Keratinocyte (primary cell): ENCODE results near the gene GLS. TPM values are rescaled to one million over a fixed set of nuclear protein-coding genes. Genes with fewer than 3 reads are reported as not detected.

Experiments used
- DNase-seq: peaks from one replicate; pipeline ENCODE4 v3.0.0-alpha.2; 2011; ENCODE audit warnings: low read depth, missing footprints, low spot score
- FAIRE-seq: peaks from 2 replicates; lab custom pipeline; 2011; peaks lifted over from hg19 to GRCh38; lab: Jason Lieb, UNC
- H2AFZ ChIP-seq: 2 replicates; pipeline ENCODE4 v1.6.0; 2012; ENCODE audit warnings: low read length, control low read depth, inconsistent platforms; ENCODE audit not compliant: control insufficient read depth
- H3K27ac ChIP-seq: 2 replicates; pipeline ENCODE4 v1.5.1; 2011; ENCODE audit warnings: low read length; ENCODE audit not compliant: control insufficient read depth, insufficient read depth
- H3K27me3 ChIP-seq: 3 replicates; pipeline ENCODE4 v1.6.0; 2011; ENCODE audit warnings: low read length; ENCODE audit not compliant: control insufficient read depth, insufficient read depth; ENCODE audit errors: extremely low read depth
- H3K36me3 ChIP-seq, 2 experiments: 2 replicates in 1 of 2; 3 replicates in 1 of 2; pipeline ENCODE4 v1.5.1; 2011; ENCODE audit warnings: low read length in 2 of 2, mild to moderate bottlenecking in 1 of 2; ENCODE audit not compliant: control insufficient read depth in 2 of 2, insufficient read depth in 2 of 2; ENCODE audit errors: extremely low read depth in 1 of 2
- H3K4me1 ChIP-seq: 3 replicates; pipeline ENCODE4 v1.5.1; 2011; ENCODE audit warnings: low read length; ENCODE audit not compliant: control insufficient read depth, insufficient read depth; ENCODE audit errors: extremely low read depth
- H3K4me2 ChIP-seq: 3 replicates; pipeline ENCODE4 v1.6.0; 2011; ENCODE audit warnings: low read depth, low read length; ENCODE audit not compliant: control insufficient read depth, insufficient read depth; ENCODE audit errors: extremely low read depth
- H3K4me3 ChIP-seq, 3 experiments: fragments of 200-600 bp in 1 of 3; sonication (generic) in 1 of 3; 2 replicates in 2 of 3; 3 replicates in 1 of 3; pipeline ENCODE4 v1.5.1; 2011 to 2016; ENCODE audit warnings: low read length in 3 of 3, mild to moderate bottlenecking in 3 of 3, control low read depth in 2 of 3, inconsistent platforms in 1 of 3, low read depth in 1 of 3, mixed read lengths in 1 of 3, mixed run types in 1 of 3, moderate library complexity in 1 of 3; ENCODE audit not compliant: control insufficient read depth in 2 of 3, insufficient read depth in 2 of 3; ENCODE audit errors: extremely low read depth in 1 of 3
- H3K79me2 ChIP-seq: 2 replicates; pipeline ENCODE4 v1.6.0; 2012; ENCODE audit warnings: low read length; ENCODE audit not compliant: control insufficient read depth, insufficient read depth
- H3K9ac ChIP-seq: 3 replicates; pipeline ENCODE4 v1.6.0; 2011; ENCODE audit warnings: low read length; ENCODE audit not compliant: control insufficient read depth, insufficient read depth; ENCODE audit errors: extremely low read depth
- H3K9me1 ChIP-seq: 3 replicates; pipeline ENCODE4 v1.6.0; 2011; ENCODE audit warnings: low read length; ENCODE audit not compliant: control insufficient read depth, insufficient read depth; ENCODE audit errors: extremely low read depth
- H3K9me3 ChIP-seq: 2 replicates; pipeline ENCODE4 v1.5.1; 2012; ENCODE audit warnings: low read depth, low read length; ENCODE audit not compliant: control insufficient read depth
- H4K20me1 ChIP-seq: 3 replicates; pipeline ENCODE4 v1.6.0; 2011; ENCODE audit warnings: low read length; ENCODE audit not compliant: control insufficient read depth, insufficient read depth; ENCODE audit errors: extremely low read depth
- CTCF ChIP-seq, 3 experiments: IDR thresholded peaks in 1 of 3; conservative IDR thresholded peaks in 1 of 3; optimal IDR thresholded peaks in 1 of 3; 2 replicates in 2 of 3; 3 replicates in 1 of 3; pipeline versions ENCODE3 to v1.5.1; 2011; ENCODE audit warnings: low read length in 3 of 3, mild to moderate bottlenecking in 3 of 3, moderate library complexity in 2 of 3, control low read depth in 1 of 3, inconsistent platforms in 1 of 3; ENCODE audit not compliant: insufficient read depth in 2 of 3; ENCODE audit errors: extremely low read depth in 1 of 3
- EZH2 ChIP-seq: IDR thresholded peaks from one replicate; pipeline ENCODE4 v1.6.1; 2012; ENCODE audit warnings: inconsistent platforms, mild to moderate bottlenecking, low read length, moderate library complexity
- dilution Hi-C: fragments of 300-500 bp; cut with MboI; formaldehyde crosslinking; loops from one replicate; pipeline ENCODE4 v1.7.0; 2020; ENCODE audit warnings: low sequenced_read_pairs; ENCODE audit not compliant: extremely low pct_ligation_motif_present
- polyA plus RNA-seq, 5 experiments: library from polyadenylated mRNA; depleted of rRNA in 3 of 5; stranded (reverse) in 3 of 5; stranded (forward) in 1 of 5; unstranded in 1 of 5; fragments of >200 nt; gene quantifications; 1 replicate in 1 of 5; 2 replicates in 3 of 5; 3 replicates in 1 of 5; pipeline versions ENCODE4 v1.2.1 to v1.2.3, GENCODE V29; 2011 to 2012; ENCODE audit warnings: missing spikeins in 2 of 5, low read depth in 1 of 5, low replicate concordance in 1 of 5

Gene GLS
- polyA plus RNA-seq, 1 donor (not counting 4 experiments of a cell fraction or from before 2014, with no cell fraction given) = 130 TPM

- DNase-seq (no peak), FAIRE-seq (no peak)
- H3K79me2 ChIP-seq = peaks cover 5% of the 10 kb centered on the region
- H3K36me3 ChIP-seq = peaks cover 13 to 16% of the 10 kb centered on the region in 2 experiments
- no peak overlapping the region for H3K27ac ChIP-seq
- no peak overlapping the region for H2AFZ ChIP-seq
- no peak overlapping the region for H3K9ac ChIP-seq
- no peak overlapping the region for H3K4me3 ChIP-seq
- no peaks in the 10 kb centered on the region for H4K20me1 ChIP-seq
- no peak for TF ChIP-seq CTCF (optimal IDR thresholded peaks at IDR 0.05 in 1 of 3, IDR thresholded peaks at IDR 0.05 in 1 of 3, conservative IDR thresholded peaks at IDR 0.05 in 1 of 3; ENCODE audit: extremely low read depth in 1 of 3, insufficient read depth in 2 of 3, low read length in 3 of 3)
- TF ChIP-seq EZH2 = no peak
- dilution Hi-C loops = no loop called here
- no peaks in the 10 kb centered on the region for H3K9me1 ChIP-seq
- H3K4me2 ChIP-seq = no peak overlapping the region
- no peaks in the 10 kb centered on the region for H3K4me1 ChIP-seq
- H3K9me3 ChIP-seq = no peaks in the 10 kb centered on the region
- H3K27me3 ChIP-seq = no peaks in the 10 kb centered on the region
Observed at GRCh38 chr2:190920085-190920484, 39.5 kb downstream of the GLS start.

- no peak overlapping the region for H3K4me3 ChIP-seq
- FAIRE-seq (no peak), DNase-seq (no peak)
- H3K27me3 ChIP-seq = no peaks in the 10 kb centered on the region
- peaks cover 6% of the 10 kb centered on the region for H3K4me1 ChIP-seq
- no peak overlapping the region for H3K27ac ChIP-seq
- TF ChIP-seq EZH2 = no peak
- TF ChIP-seq CTCF (optimal IDR thresholded peaks at IDR 0.05 in 1 of 3, IDR thresholded peaks at IDR 0.05 in 1 of 3, conservative IDR thresholded peaks at IDR 0.05 in 1 of 3; ENCODE audit: extremely low read depth in 1 of 3, insufficient read depth in 2 of 3, low read length in 3 of 3) = no peak
- H3K79me2 ChIP-seq = peaks cover 5% of the 10 kb centered on the region
- H3K9me3 ChIP-seq = no peaks in the 10 kb centered on the region
- H3K4me2 ChIP-seq = no peak overlapping the region
- dilution Hi-C loops = no loop called here
- no peak overlapping the region for H3K9ac ChIP-seq
- no peak overlapping the region for H2AFZ ChIP-seq
- H3K9me1 ChIP-seq = no peaks in the 10 kb centered on the region
- H3K36me3 ChIP-seq = peaks cover 12 to 23% of the 10 kb centered on the region in 2 experiments
- H4K20me1 ChIP-seq = no peaks in the 10 kb centered on the region
Observed at GRCh38 chr2:190922376-190922775, 41.8 kb downstream of the GLS start.
